ENCODE results near the gene RWDD3. TPM values are rescaled to one million over a fixed set of nuclear protein-coding genes. Genes with fewer than 3 reads are reported as not detected.

The RWDD3 gene
- total RNA-seq, 3 donors from 2014 or later (not counting 1 experiment from before 2014, with no cell fraction given) = 8.8 to 15.3 (median 15.2) TPM

- H3K4me1 Mint-ChIP-seq = no peaks in the 10 kb centered on the region
- TF ChIP-seq, protein P1, sequence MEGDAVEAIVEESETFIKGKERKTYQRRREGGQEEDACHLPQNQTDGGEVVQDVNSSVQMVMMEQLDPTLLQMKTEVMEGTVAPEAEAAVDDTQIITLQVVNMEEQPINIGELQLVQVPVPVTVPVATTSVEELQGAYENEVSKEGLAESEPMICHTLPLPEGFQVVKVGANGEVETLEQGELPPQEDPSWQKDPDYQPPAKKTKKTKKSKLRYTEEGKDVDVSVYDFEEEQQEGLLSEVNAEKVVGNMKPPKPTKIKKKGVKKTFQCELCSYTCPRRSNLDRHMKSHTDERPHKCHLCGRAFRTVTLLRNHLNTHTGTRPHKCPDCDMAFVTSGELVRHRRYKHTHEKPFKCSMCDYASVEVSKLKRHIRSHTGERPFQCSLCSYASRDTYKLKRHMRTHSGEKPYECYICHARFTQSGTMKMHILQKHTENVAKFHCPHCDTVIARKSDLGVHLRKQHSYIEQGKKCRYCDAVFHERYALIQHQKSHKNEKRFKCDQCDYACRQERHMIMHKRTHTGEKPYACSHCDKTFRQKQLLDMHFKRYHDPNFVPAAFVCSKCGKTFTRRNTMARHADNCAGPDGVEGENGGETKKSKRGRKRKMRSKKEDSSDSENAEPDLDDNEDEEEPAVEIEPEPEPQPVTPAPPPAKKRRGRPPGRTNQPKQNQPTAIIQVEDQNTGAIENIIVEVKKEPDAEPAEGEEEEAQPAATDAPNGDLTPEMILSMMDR (IDR thresholded peaks at IDR 0.05) = no peak
- H3K4me3 Mint-ChIP-seq = no peak overlapping the region
Observed at GRCh38 chr1:95195046-95195445, 39.0 kb upstream of the RWDD3 start.

DNA sequence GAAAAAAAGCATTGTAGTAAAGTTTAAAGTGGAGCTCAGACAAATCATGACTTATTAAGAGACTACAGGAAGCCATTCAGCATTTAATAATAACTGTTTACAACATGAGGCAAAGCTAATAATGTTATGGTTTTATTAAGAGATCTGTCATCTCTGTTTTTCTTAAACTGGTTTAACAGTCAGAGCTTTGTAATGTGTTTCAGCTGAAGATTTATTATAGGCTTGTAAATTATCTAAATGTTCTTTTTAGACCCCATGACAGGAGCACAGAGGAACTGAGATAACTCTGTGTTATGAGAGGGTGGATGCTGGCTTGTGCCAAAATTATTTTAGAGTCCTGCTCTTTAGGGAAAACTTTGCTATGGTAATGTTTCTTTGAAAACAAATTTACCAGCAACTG lies 38.0 kb upstream of the RWDD3 start:
- intact Hi-C loops (cut with micrococcal nuclease) = no loop called here
- Histone ChIP-seq H3K27ac (ENCODE audit: low read length) (no peak overlapping the region), H3K4me3 (ENCODE audit: low read length) (no peak overlapping the region), H3K27me3 (ENCODE audit: control insufficient read depth, insufficient read depth, low read length) (peaks cover 2% of the 10 kb centered on the region), H3K9me3 (ENCODE audit: control insufficient read depth, insufficient read depth, low read length) (no peaks in the 10 kb centered on the region), H3K4me1 (ENCODE audit: control insufficient read depth, insufficient read depth, low read length) (no peaks in the 10 kb centered on the region), H3K36me3 (ENCODE audit: control insufficient read depth, insufficient read depth, low read length) (no peaks in the 10 kb centered on the region)
- DNase-seq = no peak
- Mint-ChIP-seq H3K4me1 (no peaks in the 10 kb centered on the region), H3K27me3 (ENCODE audit: low read depth in 2 of 2) (peaks cover 0 to 7% of the 10 kb centered on the region in 2 donors), H3K4me3 (no peak overlapping the region), H3K27ac (no peak overlapping the region), H3K36me3 (no peaks in the 10 kb centered on the region), H3K9me3 (no peaks in the 10 kb centered on the region)
- TF ChIP-seq, protein P1 (IDR thresholded peaks at IDR 0.05) = no peak
- no peak for ATAC-seq

More at GRCh38 chr1:95195046-95195445, 39.0 kb upstream of the RWDD3 start:
- Histone ChIP-seq H3K27ac (ENCODE audit: low read length) (no peak overlapping the region), H3K4me3 (ENCODE audit: low read length) (no peak overlapping the region), H3K36me3 (ENCODE audit: control insufficient read depth, insufficient read depth, low read length) (no peaks in the 10 kb centered on the region), H3K4me1 (ENCODE audit: control insufficient read depth, insufficient read depth, low read length) (no peaks in the 10 kb centered on the region), H3K9me3 (ENCODE audit: control insufficient read depth, insufficient read depth, low read length) (no peaks in the 10 kb centered on the region), H3K27me3 (ENCODE audit: control insufficient read depth, insufficient read depth, low read length) (peaks cover 2% of the 10 kb centered on the region)
- ATAC-seq (no peak), DNase-seq (no peak)
- Mint-ChIP-seq H3K27me3 (ENCODE audit: low read depth in 2 of 2) (peaks cover 0 to 7% of the 10 kb centered on the region in 2 donors), H3K36me3 (no peaks in the 10 kb centered on the region), H3K9me3 (no peaks in the 10 kb centered on the region), H3K27ac (no peak overlapping the region)
- 11% methylated on average over 1 of the region's 3 CpGs for WGBS (ENCODE audit: insufficient coverage)
- intact Hi-C loops (cut with micrococcal nuclease) = no loop called here

DNA sequence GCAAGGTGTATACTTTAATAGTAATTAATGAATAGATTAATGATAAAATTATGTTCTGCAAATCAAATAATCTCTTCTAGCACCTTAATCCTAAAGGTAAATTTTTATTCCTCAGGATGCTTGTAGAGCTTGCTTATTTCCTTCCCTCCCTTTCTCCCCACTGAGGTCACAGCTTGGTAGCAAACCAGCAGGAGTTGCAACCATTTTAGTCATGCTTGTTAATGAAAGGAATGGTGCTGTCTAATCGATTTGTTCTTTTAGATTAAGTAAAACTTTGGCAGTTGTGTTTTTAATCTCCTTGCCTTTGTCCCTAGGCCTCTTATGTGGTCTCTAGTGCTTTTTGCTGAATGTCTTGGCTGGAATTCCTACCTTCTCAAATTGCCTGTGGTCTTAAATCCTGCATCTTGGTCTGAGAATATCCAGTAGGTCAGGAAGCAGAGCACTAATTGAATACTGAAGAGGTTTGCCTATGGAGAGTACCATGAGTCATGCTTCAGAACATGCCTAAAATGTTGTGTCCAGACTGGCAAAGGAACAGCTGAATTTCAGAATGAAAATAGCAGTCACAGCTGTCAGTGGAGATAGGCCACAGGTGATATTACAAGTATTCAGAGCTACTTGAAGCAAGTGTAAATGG lies 36.3 kb upstream of the RWDD3 start:
- no peak overlapping the region for H3K27ac Mint-ChIP-seq
- no peak overlapping the region for H3K27ac ChIP-seq (ENCODE audit: low read length)
- intact Hi-C loops (cut with micrococcal nuclease) = no loop called here
- ATAC-seq (no peak), DNase-seq (no peak)
- TF ChIP-seq, protein P1 (IDR thresholded peaks at IDR 0.05) = no peak
- H3K4me1 ChIP-seq (ENCODE audit: control insufficient read depth, insufficient read depth, low read length) = no peaks in the 10 kb centered on the region
- peaks cover 0 to 7% of the 10 kb centered on the region in 2 donors for H3K27me3 Mint-ChIP-seq (ENCODE audit: low read depth in 2 of 2)
- WGBS (ENCODE audit: insufficient coverage) = 67% methylated on average over 1 of the region's 1 CpG
- H3K4me1 Mint-ChIP-seq = no peaks in the 10 kb centered on the region
- no peaks in the 10 kb centered on the region for H3K36me3 Mint-ChIP-seq
- H3K27me3 ChIP-seq (ENCODE audit: control insufficient read depth, insufficient read depth, low read length) = peaks cover 2% of the 10 kb centered on the region
- no peak overlapping the region for H3K4me3 ChIP-seq (ENCODE audit: low read length)
- H3K36me3 ChIP-seq (ENCODE audit: control insufficient read depth, insufficient read depth, low read length) = no peaks in the 10 kb centered on the region
- H3K9me3 Mint-ChIP-seq = no peaks in the 10 kb centered on the region
- H3K9me3 ChIP-seq (ENCODE audit: control insufficient read depth, insufficient read depth, low read length) = no peaks in the 10 kb centered on the region
- H3K4me3 Mint-ChIP-seq = no peak overlapping the region

DNA sequence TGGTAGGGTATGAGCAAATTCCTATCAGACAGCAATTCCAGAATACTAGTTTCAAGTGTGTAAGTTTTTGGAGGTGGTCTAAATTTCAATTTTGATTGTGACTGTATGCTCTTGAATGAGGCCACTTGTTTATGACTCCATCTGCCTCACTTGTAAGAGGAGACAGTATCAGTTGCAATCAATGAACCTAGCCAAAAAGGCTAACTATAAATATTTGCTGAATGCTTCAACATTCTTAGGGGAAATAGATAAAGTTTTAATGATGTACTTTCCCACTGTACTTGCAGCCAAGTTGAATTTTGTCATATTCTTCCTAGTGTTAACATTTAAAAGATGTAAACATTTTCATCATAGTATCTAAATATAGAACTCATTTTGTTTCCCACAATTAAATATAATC lies 32.1 kb upstream of the RWDD3 start:
- H3K4me1 ChIP-seq (ENCODE audit: control insufficient read depth, insufficient read depth, low read length) = no peaks in the 10 kb centered on the region
- no peaks in the 10 kb centered on the region for H3K4me1 Mint-ChIP-seq
- TF ChIP-seq, protein P1 (IDR thresholded peaks at IDR 0.05) = no peak
- no peaks in the 10 kb centered on the region for H3K9me3 ChIP-seq (ENCODE audit: control insufficient read depth, insufficient read depth, low read length)
- H3K4me3 Mint-ChIP-seq = no peak overlapping the region
- no peaks in the 10 kb centered on the region for H3K36me3 ChIP-seq (ENCODE audit: control insufficient read depth, insufficient read depth, low read length)
- H3K27me3 ChIP-seq (ENCODE audit: control insufficient read depth, insufficient read depth, low read length) = no peaks in the 10 kb centered on the region
- no peak overlapping the region for H3K4me3 ChIP-seq (ENCODE audit: low read length)
- H3K27ac Mint-ChIP-seq = no peak overlapping the region
- no peaks in the 10 kb centered on the region for H3K9me3 Mint-ChIP-seq
- no peaks in the 10 kb centered on the region for H3K36me3 Mint-ChIP-seq
- ATAC-seq = no peak
- peaks cover under 1 to 9% of the 10 kb centered on the region in 2 donors for H3K27me3 Mint-ChIP-seq (ENCODE audit: low read depth in 2 of 2)
- DNase-seq = no peak
- intact Hi-C loops (cut with micrococcal nuclease) = no loop called here
- H3K27ac ChIP-seq (ENCODE audit: low read length) = no peak overlapping the region
